Neural crest cell (in vitro differentiated cells): Measurements from ENCODE around the gene PAK1. TPM values are rescaled to one million over a fixed set of nuclear protein-coding genes. Genes with fewer than 3 reads are reported as not detected.

Experiments
- DNase-seq: peaks from one replicate; pipeline ENCODE4 v3.0.0; 2021; ENCODE audit warnings: low read depth, mixed read lengths, low spot score
- H3K27ac Mint-ChIP-seq: one replicate; pipeline ENCODE4 v1.8.0; 2021; ENCODE audit warnings: mild to moderate bottlenecking, mixed read lengths; ENCODE audit not compliant: unreplicated experiment
- H3K27me3 Mint-ChIP-seq: 2 replicates; pipeline ENCODE4 v1.8.0; 2021; ENCODE audit warnings: low read depth, mild to moderate bottlenecking, mixed read lengths
- H3K36me3 Mint-ChIP-seq: 2 replicates; pipeline ENCODE4 v1.8.0; 2021; ENCODE audit warnings: low read depth, mild to moderate bottlenecking, mixed read lengths
- H3K4me1 Mint-ChIP-seq: 2 replicates; pipeline ENCODE4 v1.8.0; 2021; ENCODE audit warnings: mixed read lengths
- H3K4me3 Mint-ChIP-seq: one replicate; pipeline ENCODE4 v1.8.0; 2021; ENCODE audit warnings: mild to moderate bottlenecking, mixed read lengths
- H3K9me3 Mint-ChIP-seq: 2 replicates; pipeline ENCODE4 v1.8.0; 2021; ENCODE audit warnings: mixed read lengths
- CTCF ChIP-seq: fragments of 200-600 bp; sonication (generic); conservative IDR thresholded peaks from 2 replicates; pipeline ENCODE4 v1.5.0; 2021; ENCODE audit warnings: antibody characterized with exemption, mild to moderate bottlenecking
- total RNA-seq: library from RNA; stranded (reverse); gene quantifications from 2 replicates; pipeline ENCODE4 v1.2.1, GENCODE V29; 2021

Gene PAK1
- total RNA-seq, 1 donor from 2014 or later, result 60.5 TPM

GRCh38 chr11:77400271-77400670, 73.6 kb downstream of the PAK1 start:
- no peaks in the 10 kb centered on the region for H3K36me3 Mint-ChIP-seq
- no peak for TF ChIP-seq CTCF
- no peaks in the 10 kb centered on the region for H3K27me3 Mint-ChIP-seq
- DNase-seq, result no peak
- H3K4me3 Mint-ChIP-seq, result no peak overlapping the region
- peaks cover 4% of the 10 kb centered on the region for H3K9me3 Mint-ChIP-seq
- no peaks in the 10 kb centered on the region for H3K4me1 Mint-ChIP-seq
- no peak overlapping the region for H3K27ac Mint-ChIP-seq

- no peak for TF ChIP-seq CTCF
- H3K9me3 Mint-ChIP-seq, result no peaks in the 10 kb centered on the region
- H3K4me3 Mint-ChIP-seq, result no peak overlapping the region
- H3K27me3 Mint-ChIP-seq, result no peaks in the 10 kb centered on the region
- no peaks in the 10 kb centered on the region for H3K36me3 Mint-ChIP-seq
- no peak overlapping the region for H3K27ac Mint-ChIP-seq
- H3K4me1 Mint-ChIP-seq, result no peaks in the 10 kb centered on the region
- DNase-seq, result no peak
These were observed 76.3 kb downstream of the PAK1 start for GRCh38 chr11:77397631-77398030.

- Mint-ChIP-seq H3K4me1 (no peaks in the 10 kb centered on the region), H3K4me3 (no peak overlapping the region), H3K9me3 (no peaks in the 10 kb centered on the region), H3K27ac (no peak overlapping the region), H3K27me3 (no peaks in the 10 kb centered on the region), H3K36me3 (no peaks in the 10 kb centered on the region)
- DNase-seq, result no peak
- TF ChIP-seq CTCF, result no peak
These were observed 77.0 kb downstream of the PAK1 start for GRCh38 chr11:77396911-77397310.

GRCh38 chr11:77396305-77396704, 77.6 kb downstream of the PAK1 start:
- no peaks in the 10 kb centered on the region for H3K27me3 Mint-ChIP-seq
- no peak for TF ChIP-seq CTCF
- H3K4me3 Mint-ChIP-seq, result no peak overlapping the region
- no peak overlapping the region for H3K27ac Mint-ChIP-seq
- H3K4me1 Mint-ChIP-seq, result no peaks in the 10 kb centered on the region
- H3K36me3 Mint-ChIP-seq, result no peaks in the 10 kb centered on the region
- H3K9me3 Mint-ChIP-seq, result no peaks in the 10 kb centered on the region
- DNase-seq, result no peak

GRCh38 chr11:77395460-77396173, 78.3 kb downstream of the PAK1 start:
- H3K36me3 Mint-ChIP-seq, result peaks cover 3% of the 10 kb centered on the region
- H3K4me1 Mint-ChIP-seq, result no peaks in the 10 kb centered on the region
- TF ChIP-seq CTCF, result no peak
- H3K27me3 Mint-ChIP-seq, result no peaks in the 10 kb centered on the region
- DNase-seq, result no peak
- no peak overlapping the region for H3K27ac Mint-ChIP-seq
- H3K4me3 Mint-ChIP-seq, result no peak overlapping the region
- H3K9me3 Mint-ChIP-seq, result no peaks in the 10 kb centered on the region
